GM18873 (cell line): ENCODE measurements around the gene ODAD2.

ENCODE experiments used
- ATAC-seq: cut with Tn5 transposase; IDR thresholded peaks from one replicate; pipeline ENCODE4 v1.9.1; 2021; ENCODE audit warnings: mild to moderate bottlenecking, moderate library complexity, moderate number of reproducible peaks; ENCODE audit not compliant: unreplicated experiment, low FRiP score

Gene ODAD2

DNA sequence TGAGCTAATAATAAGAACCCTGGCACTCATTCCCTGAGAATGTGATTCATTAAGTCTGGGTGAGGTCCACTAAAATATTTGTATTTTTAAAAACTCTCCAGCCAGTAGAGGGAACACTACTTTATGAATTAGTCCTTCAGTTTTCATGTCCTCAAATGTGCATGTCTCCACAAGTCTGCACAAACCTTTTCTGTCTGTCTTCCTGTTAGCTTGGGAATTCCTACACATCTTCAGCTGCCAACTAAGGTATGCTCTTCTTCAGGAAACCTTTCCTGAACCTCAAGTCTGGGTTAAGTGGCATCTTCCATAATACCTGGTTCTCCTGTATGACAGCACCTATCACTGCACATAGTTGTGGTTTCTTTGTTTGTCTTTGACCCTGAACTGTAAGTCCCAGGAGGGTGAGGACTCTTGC, 133.7 kb downstream of the ODAD2 start:
- ATAC-seq = no peak

DNA sequence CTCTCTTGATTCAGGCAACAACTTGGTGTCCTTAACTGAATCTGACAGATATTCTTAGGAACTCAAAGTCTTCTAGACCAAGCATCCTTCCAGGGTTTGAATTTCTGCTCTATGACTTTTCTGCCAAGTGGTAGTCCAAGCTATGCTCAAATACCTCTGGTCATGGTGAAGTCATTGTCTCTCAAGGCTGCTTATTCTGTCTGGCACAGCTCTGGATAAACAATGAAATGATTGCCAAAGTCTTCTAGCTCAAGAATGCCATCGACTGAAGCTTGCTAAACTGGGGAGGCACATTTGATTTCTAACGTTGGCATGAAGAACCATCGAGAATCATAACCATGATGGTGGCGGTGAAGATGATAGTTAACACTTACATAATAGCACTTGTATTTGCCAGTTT, 137.1 kb downstream of the ODAD2 start:
- ATAC-seq = no peak

DNA sequence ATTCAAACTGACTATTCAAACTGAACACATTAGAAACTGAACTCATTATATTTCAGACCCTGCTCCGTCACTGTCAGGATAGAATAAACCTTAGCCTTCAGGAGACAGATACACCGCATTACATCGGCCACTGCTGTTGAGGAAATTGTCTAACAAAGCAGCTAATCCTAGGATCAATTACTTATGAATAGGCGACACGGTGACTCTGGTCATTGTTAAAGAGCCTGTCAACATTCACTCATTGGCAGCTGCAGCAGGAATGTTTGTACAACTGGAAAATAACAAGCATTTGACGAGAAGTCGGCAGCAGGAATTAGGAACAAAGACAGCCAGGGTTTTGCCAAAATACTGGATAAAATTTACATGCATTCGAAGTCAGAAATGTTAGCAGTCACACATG, 141.3 kb downstream of the ODAD2 start:
- no peak for ATAC-seq

DNA sequence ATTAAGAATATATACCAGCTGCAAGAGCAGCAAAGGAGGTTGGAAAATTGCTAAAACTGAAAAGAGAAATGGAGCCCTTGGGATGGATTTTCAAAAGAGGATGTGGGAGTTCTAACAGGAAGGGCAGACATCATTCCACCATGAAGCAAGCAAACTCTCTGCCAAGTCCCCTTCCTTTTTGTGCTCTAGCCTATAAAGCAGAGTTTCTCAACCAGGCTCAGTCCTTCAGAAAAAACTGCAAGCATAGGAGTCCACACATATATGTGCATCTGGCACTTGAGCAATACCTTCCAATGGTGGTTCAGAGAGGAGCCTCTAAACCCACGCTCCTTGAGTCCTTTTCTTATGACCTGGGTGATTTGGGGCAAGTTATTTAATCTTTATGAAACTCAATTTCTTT, 154.7 kb downstream of the ODAD2 start:
- no peak for ATAC-seq

DNA sequence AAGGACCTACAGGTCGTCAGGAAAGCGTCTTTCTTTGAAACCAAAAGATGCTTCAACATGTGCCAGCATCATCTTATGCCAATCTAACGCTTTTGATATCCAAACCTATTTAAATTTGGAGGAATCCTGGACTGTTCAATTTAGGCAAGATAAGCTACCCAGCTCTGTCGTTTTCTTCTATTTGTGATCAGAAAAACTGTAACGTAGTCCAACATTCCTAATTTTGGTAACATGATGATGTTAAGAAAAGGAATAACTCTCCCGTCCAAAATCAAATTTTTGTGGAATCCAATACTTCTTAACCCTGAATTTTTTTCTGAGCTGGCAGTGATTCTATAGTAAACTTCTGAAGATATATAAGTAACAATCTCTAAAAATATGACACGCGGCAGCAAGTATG, 160.0 kb downstream of the ODAD2 start:
- ATAC-seq = no peak

DNA sequence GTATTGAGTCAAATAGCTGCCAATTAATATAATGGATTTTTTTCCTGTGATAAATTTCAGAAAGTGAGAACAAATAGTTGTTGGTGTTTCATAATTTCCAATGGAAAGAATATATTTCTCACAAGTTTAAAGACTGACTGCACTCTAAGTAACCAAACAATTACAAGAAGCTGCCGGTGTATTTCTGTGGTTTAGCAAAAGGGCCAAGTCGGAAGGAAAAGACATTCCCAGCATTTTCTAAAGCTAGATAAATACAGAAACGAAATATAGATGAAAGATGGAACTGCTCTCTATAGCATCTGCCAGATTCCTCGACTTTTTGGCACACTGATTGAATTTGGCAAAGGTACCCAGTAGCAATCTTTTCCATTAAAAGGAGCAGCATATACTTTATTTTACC, 160.5 kb downstream of the ODAD2 start:
- ATAC-seq = no peak

DNA sequence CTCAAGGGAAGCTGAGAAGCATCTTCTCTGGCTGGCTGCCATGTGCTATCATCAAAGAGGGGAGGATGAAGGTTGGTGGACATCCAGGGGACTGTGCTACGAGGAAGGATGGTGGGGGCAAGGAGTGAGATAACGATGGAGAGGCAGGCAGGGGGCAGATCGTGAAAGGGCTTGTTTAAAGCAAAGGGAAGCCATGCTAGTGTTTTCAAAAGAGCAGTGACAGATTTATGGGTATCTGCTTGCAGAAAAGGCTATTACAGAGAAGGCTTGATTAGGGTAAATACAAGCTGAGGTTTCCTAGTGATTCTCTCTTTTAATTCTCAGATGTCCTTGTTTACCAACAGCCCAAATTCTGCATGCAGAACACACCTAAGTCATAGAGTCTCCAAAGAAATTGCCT, 164.4 kb downstream of the ODAD2 start:
- no peak for ATAC-seq

DNA sequence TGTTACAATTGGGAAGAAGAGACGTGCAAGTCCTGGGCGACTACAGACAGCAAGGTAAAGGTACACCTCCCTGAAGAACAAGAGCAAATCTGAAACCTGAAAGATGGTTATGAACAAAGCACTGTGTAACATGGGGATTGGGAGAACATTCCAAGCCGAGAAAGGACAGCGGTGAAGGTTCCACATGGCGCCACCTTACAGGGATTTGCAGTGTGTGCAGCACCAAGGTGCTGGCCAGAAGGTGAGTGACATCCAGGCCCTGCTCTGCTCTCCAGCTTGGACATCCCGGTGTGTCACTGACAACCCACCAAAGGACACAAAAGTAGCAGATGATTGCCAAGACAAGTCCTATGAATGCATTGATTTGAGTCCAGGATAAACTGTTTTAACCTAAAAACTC, 165.1 kb downstream of the ODAD2 start:
- no peak for ATAC-seq

DNA sequence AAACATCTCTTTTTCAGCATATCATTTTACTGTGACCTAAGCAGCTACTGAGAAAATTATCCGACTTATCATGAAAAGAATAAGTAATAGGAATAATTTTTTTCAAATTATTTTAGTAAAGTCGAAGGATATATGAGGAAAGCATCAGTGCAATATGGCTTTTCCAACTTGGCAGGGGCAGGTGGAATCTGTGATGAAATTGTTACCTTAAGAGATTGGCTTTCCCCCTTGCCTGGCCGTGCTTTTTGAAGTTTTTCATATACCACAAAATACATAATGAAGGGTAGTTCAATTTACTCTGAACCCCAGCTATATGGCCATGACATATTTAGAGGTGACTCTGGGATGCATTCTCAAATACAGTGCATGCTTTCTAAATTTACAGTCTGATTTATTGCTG, 166.1 kb downstream of the ODAD2 start:
- no peak for ATAC-seq

DNA sequence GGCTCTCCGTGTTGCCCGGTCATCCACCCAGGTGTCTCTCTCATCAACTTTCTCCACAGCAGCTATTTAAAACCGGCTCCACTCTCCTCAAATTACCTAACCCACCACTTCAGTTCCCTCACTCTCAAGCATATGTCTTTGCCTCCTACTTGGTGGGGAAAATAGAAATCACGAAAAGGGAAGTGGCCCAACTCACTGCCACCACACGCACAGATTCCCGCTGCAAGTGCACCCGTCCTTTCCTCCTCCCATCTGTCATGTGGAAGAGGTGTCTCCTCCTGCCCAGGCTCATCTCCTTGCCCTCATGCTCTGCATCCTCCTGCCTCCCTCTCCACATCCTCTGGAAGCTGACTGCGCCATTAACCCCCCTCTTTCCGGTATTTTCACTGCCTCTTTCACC, 172.5 kb downstream of the ODAD2 start:
- ATAC-seq = no peak

DNA sequence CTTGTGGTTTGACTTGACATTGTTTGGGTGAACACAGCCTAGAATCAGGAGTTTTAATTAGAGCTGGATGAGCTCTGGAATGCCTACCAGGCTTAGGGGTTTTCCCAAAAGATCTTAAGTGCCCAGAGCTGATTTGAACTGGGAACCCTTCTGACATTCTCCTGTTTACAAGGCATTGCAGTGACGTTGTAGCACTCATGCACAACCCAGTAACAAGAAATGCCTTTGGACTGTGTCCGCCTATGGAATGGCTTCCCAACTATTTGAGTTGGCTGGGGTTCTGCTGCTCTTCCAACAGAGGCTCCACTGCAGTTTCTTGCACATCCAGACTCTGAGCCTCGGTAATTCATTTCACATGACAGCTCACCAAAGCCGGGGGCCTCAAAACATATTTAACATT, 176.6 kb downstream of the ODAD2 start:
- ATAC-seq = no peak

DNA sequence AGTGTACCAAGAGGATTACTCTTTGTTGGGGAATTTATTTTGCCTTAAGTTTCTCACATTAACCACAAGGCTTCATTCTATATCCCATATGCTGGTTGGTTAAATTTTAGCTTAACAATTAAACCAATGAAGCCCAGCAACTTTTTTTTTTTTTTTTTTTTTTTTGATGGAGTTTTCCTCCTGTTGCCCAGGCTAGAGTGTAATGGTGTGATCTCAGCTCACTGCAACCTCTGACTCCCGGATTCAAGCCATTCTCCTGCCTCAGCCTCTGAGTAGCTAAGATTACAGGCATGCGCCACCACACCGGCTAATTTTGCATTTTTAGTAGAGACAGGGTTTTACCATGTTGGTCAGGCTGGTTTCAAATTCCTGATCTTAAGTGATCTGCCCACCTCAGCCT, 178.2 kb downstream of the ODAD2 start:
- no peak for ATAC-seq

DNA sequence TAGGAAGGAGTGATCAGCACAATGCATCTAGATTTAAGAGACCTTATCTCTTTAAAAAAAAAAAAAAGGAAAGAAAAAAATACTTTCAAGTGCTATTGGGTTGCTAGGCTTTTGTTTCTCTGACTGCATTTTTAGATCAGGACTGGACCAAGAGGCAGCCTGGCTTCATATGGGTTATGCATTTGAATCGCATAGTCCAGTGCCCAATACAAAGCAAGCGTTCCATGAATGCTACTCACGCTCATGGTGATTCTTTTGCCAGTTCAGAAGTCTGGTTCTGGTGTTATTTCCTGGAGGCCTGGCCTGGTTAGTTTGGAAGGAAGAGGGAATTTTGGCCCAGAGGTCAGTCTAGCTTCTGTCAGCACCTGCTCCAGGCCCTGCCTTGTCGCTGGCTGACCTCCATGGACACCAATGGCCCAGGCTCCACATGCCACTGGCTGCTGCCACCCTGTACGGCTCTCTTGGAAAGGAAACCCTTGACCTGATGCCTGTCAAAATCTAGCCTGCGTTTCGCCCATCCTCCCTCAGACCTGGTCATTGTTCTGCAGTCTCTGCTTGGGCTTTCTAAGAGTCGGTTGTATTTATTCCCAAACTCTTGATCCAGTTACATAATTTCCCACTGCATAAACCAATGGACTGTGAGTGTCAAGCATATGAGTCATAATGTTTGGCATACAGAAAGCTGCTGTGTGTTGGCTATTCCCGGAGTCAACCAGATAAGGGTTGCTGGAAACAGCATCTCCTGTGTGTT, 178.9 kb downstream of the ODAD2 start:
- ATAC-seq = no peak

DNA sequence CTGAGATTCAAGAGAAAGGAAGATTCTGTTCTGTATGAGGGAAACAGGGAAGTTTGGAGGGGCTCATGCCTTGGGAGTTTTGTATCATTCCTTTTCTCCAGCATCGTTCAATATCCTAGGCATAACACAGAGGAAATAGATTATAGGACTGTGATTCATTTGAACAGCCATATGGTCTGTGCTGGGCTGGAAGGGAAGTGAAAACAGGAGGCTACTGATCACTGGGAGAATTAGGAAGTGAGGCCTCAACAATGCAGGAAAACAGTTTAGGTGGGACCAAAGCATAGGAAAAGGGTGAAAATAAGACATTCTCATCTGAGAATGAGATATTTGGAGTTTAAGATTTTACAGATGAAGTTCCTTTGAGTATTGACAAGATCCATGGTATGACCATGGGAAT, 182.6 kb downstream of the ODAD2 start:
- ATAC-seq = no peak

DNA sequence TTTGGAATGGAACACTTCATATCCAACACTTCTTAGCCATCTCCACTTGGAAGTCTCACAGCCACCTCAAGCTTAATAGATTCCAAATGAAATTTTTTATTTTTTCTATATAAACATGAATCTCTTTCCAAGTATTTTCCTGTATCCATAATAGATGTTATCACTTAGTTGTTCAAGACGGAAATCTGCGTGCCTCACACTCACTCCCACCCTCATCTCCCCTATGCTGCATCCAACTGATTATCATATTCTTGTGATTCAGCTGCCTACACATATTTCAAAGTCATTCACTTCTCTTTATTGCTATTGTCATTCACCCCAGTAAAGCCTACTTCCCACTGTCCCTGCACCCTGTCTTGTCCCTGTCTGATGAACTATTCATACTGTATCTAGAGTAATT, 183.0 kb downstream of the ODAD2 start:
- ATAC-seq = no peak

DNA sequence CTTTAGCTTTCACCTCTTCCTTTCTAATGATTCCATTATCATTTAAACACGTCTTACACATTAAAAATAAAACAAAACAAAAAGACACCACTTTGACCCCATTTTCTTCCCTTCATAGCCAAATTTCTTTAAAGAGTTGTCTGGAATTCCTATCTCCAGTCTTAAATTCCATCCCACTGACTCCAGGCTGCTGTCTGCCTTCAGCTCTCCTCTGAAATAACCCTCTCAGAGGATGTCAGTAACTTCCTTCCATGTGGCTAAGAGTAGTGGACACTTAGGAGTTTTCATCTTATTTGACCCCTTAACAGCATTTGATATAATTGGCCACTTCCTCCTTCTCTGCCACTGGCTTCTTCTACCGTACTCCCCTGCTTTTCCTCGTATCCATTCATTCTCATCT, 183.6 kb downstream of the ODAD2 start:
- no peak for ATAC-seq

DNA sequence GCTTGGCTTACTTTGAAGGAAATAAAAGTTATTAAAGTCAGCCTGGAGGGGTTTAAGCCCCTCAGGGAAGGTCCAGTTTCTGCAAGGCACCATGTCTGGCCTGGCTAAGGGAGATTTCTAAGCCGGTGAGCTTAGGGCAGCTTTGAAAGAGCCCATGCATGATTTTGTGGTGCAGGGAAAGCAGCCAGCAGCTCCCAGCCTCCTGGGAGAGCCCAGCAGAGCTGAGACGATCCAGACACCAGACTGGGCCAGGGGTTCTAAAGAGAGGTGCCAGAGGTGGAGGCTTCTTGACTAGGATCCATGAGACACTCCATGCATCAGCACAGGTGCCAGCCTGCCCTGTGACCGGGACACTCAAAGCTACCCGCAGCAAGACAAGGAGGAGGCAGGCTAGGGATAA, 193.7 kb downstream of the ODAD2 start:
- ATAC-seq = no peak

DNA sequence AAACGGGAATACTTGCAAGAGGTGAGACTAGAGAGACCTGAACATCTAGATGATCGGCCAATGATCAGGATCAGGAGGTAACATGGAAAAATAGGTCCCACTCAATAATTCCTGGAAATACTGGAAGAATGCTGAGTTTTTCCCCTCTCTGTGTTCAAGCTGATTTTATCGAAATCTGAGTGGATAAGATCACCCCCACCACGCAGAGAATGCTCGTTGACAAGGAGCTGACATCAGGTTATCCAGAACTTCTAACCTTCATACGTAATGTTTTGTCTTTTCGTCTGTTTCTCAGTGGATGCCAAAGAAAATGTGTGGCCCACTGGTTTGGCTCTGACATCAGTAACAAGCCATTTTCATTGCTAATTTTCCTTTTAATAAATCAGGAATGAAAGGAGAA, 194.7 kb downstream of the ODAD2 start:
- ATAC-seq = no peak

DNA sequence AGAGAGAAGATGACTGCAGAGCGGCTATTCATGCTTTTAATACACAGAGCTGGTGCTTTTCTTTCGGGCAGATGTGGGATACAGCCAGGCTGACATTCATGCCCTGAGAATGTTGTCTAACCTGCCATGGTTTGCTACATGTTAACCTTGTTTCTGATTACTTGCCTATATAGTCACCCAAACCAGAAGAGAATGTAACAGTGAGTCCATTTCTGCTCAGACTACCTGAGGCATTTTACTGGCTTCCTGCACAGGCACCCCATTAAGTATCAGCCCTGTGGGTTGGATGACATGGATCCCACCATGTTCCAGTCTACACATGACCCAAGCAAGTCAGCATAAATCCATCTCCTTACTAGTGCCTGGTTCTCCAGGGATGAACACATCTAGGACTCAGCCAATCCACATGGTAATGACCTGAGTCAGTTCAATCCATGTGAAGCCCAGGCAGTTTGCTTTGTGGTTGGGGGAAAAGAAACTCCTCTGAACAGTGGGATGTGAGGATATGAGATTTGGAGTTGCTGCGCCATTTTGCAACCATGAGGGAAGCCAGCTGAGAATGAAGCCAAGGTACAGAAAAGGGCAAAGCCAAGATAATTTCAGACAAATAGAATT, 197.6 kb downstream of the ODAD2 start:
- no peak for ATAC-seq

DNA sequence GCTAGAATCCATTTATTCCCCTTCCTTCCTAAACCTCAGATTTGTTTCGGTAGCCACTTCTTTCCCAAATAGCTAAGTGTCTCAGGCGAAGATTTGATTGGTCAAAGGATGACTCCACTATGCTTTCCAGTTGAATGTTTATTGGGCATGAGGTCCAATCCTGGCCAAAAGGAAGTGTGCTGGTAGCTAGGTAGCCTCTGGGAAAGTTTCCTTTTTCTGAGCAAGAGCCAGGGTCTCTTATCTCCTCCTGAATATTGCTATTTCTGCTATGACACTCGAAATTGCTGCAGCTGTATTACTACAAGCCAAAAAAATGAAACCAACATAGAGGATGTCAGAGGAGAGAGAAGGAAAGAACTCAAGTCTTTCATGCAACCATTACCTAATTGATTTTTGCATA, 199.8 kb downstream of the ODAD2 start:
- no peak for ATAC-seq

DNA sequence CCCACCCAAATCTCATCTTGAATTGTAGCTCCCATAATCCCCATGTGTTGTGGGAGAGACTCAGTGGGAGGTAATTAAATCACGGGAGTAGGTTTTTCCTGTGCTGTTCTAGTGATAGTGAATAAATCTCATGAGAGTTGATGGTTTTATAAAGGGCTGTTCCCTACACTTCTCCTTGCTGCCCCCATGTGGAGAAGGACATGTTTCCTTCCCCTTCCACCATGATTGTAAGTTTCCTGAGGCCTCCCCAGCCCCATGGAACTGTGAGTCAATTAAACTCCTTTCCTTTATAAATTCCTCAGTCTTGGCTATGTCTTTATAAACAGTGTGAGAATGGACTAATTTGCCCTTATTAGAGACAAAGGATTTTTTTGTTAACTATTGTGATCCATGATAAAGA, 204.7 kb downstream of the ODAD2 start:
- no peak for ATAC-seq

DNA sequence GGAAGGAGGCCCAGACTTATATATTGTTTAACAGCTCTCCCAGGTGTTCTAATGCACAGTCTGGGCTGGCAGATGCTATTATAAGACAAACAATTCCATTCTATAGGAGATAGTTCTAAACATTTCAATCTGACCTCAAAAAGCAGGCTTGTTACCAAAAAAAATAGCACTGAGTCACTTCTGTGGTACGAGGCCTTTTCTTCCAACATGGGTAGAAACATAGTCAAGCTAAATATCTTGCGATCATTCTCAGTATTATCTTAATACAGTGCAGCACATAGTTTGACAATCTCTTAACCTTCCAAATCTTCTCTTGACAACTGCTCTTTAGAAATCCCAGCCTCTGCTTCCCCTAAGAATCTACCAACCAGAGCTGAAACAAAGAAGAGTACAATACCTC, 206.7 kb downstream of the ODAD2 start:
- no peak for ATAC-seq

DNA sequence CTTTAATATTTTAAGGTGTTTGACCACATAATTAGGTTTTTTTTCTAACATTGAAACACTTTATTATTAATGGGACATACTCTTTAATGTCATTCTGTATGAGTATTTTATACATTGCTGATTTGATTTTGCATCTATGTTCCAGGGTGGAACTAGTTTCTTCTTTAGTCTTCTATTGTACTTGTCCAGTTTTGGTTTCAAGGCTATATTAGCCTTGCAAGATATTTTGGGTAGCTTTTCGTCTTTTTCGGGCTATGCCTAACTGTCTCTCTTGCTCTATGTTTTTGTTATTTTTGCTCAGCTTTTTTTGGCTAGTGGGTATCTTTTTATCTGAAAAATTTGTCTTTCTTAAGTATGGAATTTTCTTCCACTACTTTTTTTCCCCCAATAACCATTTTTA, 214.6 kb downstream of the ODAD2 start:
- ATAC-seq = no peak
